HepG2 (cell line): ENCODE results near the gene MBNL3. TPM values are rescaled to one million over a fixed set of nuclear protein-coding genes. Genes with fewer than 3 reads are reported as not detected.

ENCODE experiments used
- ATAC-seq: fragments of 200-7000 bp; cut with Tn5 transposase; 3 replicates; pipeline ENCODE4 v1.9.1; 2020; ENCODE audit warnings: mild to moderate bottlenecking, moderate library complexity
- BruUV-seq: library from RNA; stranded (reverse); fragments of 400-500 nt; replicated peaks from 2 replicates; lab custom pipeline; 2021; lab: Mats Ljungman, UMichigan
- CTCF ChIA-PET: fragments of 300-600 bp; formaldehyde crosslinking; extraction: SDS; loops from one replicate; lab custom pipeline; 2021; ENCODE audit warnings: low total read pairs, inconsistent platforms, low intra/inter-chr PET ratio; lab: Yijun Ruan, JAX
- POLR2A ChIA-PET: fragments of 350-600 bp; sonication (Branson Sonifier 250); formaldehyde crosslinking; loops from one replicate; lab custom pipeline; 2020; ENCODE audit warnings: antibody characterized with exemption, inconsistent platforms; lab: Yijun Ruan, JAX
- DNase-seq: peaks from one replicate; pipeline ENCODE4 v3.0.0-alpha.2; 2015; ENCODE audit warnings: low spot score
- FAIRE-seq: peaks from 3 replicates; lab custom pipeline; 2011; peaks lifted over from hg19 to GRCh38; lab: Jason Lieb, UNC
- H2AFZ ChIP-seq: one replicate; pipeline ENCODE4 v1.6.1; 2011; ENCODE audit warnings: low read length, inconsistent platforms
- H3K27ac ChIP-seq: fragments of 300-600 bp; 3 replicates; pipeline ENCODE4 v1.8.0; 2011; ENCODE audit warnings: mixed run types, mild to moderate bottlenecking, mixed read lengths, low read length, inconsistent platforms; ENCODE audit not compliant: insufficient read depth; ENCODE audit errors: extremely low read length
- H3K27me3 ChIP-seq, 2 experiments: fragments of 200-600 bp in 1 of 2; 2 replicates in 1 of 2; 3 replicates in 1 of 2; pipeline versions ENCODE4 v1.6.0 to v1.8.0; 2011; ENCODE audit warnings: low read length in 2 of 2, mild to moderate bottlenecking in 2 of 2, moderate library complexity in 2 of 2, inconsistent platforms in 1 of 2; ENCODE audit not compliant: insufficient read depth in 2 of 2, control insufficient read depth in 1 of 2
- H3K36me3 ChIP-seq, 2 experiments: fragments of 200-600 bp in 1 of 2; replicated peaks in 1 of 2; 2 replicates in 1 of 2; 3 replicates in 1 of 2; pipeline versions ENCODE4 v1.5.1 to v1.8.0; 2011; ENCODE audit warnings: low read length in 2 of 2, inconsistent platforms in 1 of 2; ENCODE audit not compliant: insufficient read depth in 2 of 2, control insufficient read depth in 1 of 2
- H3K4me1 ChIP-seq: 2 replicates; pipeline ENCODE4 v1.5.1; 2012; ENCODE audit warnings: low read length, inconsistent platforms; ENCODE audit not compliant: insufficient read depth
- H3K4me2 ChIP-seq: 2 replicates; pipeline ENCODE4 v1.6.0; 2011; ENCODE audit warnings: low read depth, low read length, inconsistent platforms
- H3K4me3 ChIP-seq, 3 experiments: fragments of 200-600 bp in 1 of 3; sonication (generic), shearing (Covaris generic) in 1 of 3; replicated peaks in 1 of 3; 2 replicates each; pipeline ENCODE4 v1.5.1; 2011 to 2016; ENCODE audit warnings: low read length in 3 of 3, inconsistent platforms in 2 of 3, low read depth in 2 of 3, mild to moderate bottlenecking in 2 of 3, control low read depth in 1 of 3, mixed read lengths in 1 of 3; ENCODE audit not compliant: insufficient read depth in 1 of 3
- H3K79me2 ChIP-seq: one replicate; pipeline ENCODE4 v1.6.1; 2011; ENCODE audit warnings: low read length, inconsistent platforms; ENCODE audit not compliant: insufficient read depth
- H3K9ac ChIP-seq: 2 replicates; pipeline ENCODE4 v1.6.0; 2011; ENCODE audit warnings: mild to moderate bottlenecking, low read depth, low read length, inconsistent platforms; ENCODE audit not compliant: insufficient read depth
- H3K9me3 ChIP-seq: 2 replicates; pipeline ENCODE4 v1.5.1; 2012; ENCODE audit warnings: mild to moderate bottlenecking, low read length
- H4K20me1 ChIP-seq: 2 replicates; pipeline ENCODE4 v1.6.0; 2011; ENCODE audit warnings: inconsistent platforms, mild to moderate bottlenecking, low read length, moderate library complexity; ENCODE audit not compliant: insufficient read depth
- ATF7-NPFF ChIP-seq: sonication (generic); formaldehyde crosslinking; IDR thresholded peaks from 2 replicates; pipeline ENCODE4 v1.8.1; 2023; ENCODE audit warnings: mild to moderate bottlenecking, low read depth, missing genetic modification reagents, moderate library complexity
- IRX3 ChIP-seq: sonication (generic); formaldehyde crosslinking; IDR thresholded peaks from 2 replicates; pipeline ENCODE4 v1.8.1; 2023; ENCODE audit warnings: mild to moderate bottlenecking, low read depth, missing genetic modification reagents, borderline replicate concordance
- MED1 ChIP-seq: sonication (generic); formaldehyde crosslinking; IDR thresholded peaks from 2 replicates; pipeline ENCODE4 v1.4.0; 2020; ENCODE audit warnings: missing genetic modification reagents
- PHF20 ChIP-seq: sonication (generic); formaldehyde crosslinking; IDR thresholded peaks from 2 replicates; pipeline ENCODE4 v1.5.0; 2020; ENCODE audit warnings: mild to moderate bottlenecking, missing genetic modification reagents
- RFXANK ChIP-seq: IDR thresholded peaks from 2 replicates; pipeline ENCODE4 v1.6.1; 2016
- SRF ChIP-seq: IDR thresholded peaks from 2 replicates; pipeline ENCODE4 v1.6.1; 2011; ENCODE audit warnings: mild to moderate bottlenecking, low read depth, low read length, moderate library complexity
- ZNF484 ChIP-seq: sonication (generic); formaldehyde crosslinking; IDR thresholded peaks from 2 replicates; pipeline ENCODE4 v1.5.1; 2020; ENCODE audit warnings: mild to moderate bottlenecking, low read depth, missing genetic modification reagents, borderline replicate concordance
- ZNF678 ChIP-seq: sonication (generic); formaldehyde crosslinking; IDR thresholded peaks from 2 replicates; pipeline ENCODE4 v1.4.0; 2020; ENCODE audit warnings: mild to moderate bottlenecking, missing genetic modification reagents
- ZNF773 ChIP-seq: sonication (generic); formaldehyde crosslinking; IDR thresholded peaks from 2 replicates; pipeline ENCODE4 v1.4.0; 2020; ENCODE audit warnings: missing genetic modification reagents, borderline replicate concordance
- WGBS: methylation state at CpG from one replicate; pipeline ENCODE4 v1.1.6; 2017; ENCODE audit warnings: low lambda C conversion rate; 5-methylcytosine and 5-hydroxymethylcytosine counted together
- in situ Hi-C: cut with HindIII; loops from 2 replicates; pipeline ENCODE4 v1.10.0; 2017; ENCODE audit warnings: low pct_unique_long_range_greater_than_20kb; ENCODE audit not compliant: extremely low pct_ligation_motif_present
- intact Hi-C: fragments of 100-400 bp; cut with micrococcal nuclease; formaldehyde crosslinking; loops from one replicate; pipeline ENCODE4 v1.10.0; 2022; ENCODE audit not compliant: unreplicated experiment
- polyA plus RNA-seq, 8 experiments: library from polyadenylated mRNA; depleted of rRNA in 3 of 8; stranded (reverse) in 7 of 8; unstranded in 1 of 8; fragments of >200 nt; fragmentation: Illumina TruSeq in 4 of 8; extraction: Trizol in 4 of 8; gene quantifications; 2 replicates each; pipeline versions ENCODE4 v1.2.1 to v1.2.3, GENCODE V29; 2011 to 2016; ENCODE audit warnings: low read depth in 4 of 8, missing spikeins in 1 of 8, mixed read lengths in 1 of 8; ENCODE audit not compliant: insufficient read depth in 1 of 8
- total RNA-seq, 5 experiments: library from RNA; depleted of rRNA; stranded (reverse); fragments of >200 nt; fragmentation: Illumina TruSeq; extraction: Trizol; gene quantifications; 2 replicates each; pipeline ENCODE4 v1.2.3, GENCODE V29; 2016; ENCODE audit warnings: low read depth in 1 of 5
- TF ChIP-seq, protein P1 (sequence below): sonication (generic); formaldehyde crosslinking; IDR thresholded peaks from 2 replicates; pipeline ENCODE4 v1.4.0; 2020; ENCODE audit warnings: missing genetic modification reagents
- TF ChIP-seq, protein P2 (sequence below): sonication (generic); formaldehyde crosslinking; conservative IDR thresholded peaks from 2 replicates; pipeline ENCODE4 v1.4.0; 2020; ENCODE audit warnings: mild to moderate bottlenecking, missing genetic modification reagents, moderate library complexity
- TF ChIP-seq, protein P3 (sequence below): sonication (generic); formaldehyde crosslinking; IDR thresholded peaks from 2 replicates; pipeline ENCODE4 v1.8.1; 2023; ENCODE audit warnings: mild to moderate bottlenecking, missing genetic modification reagents

Gene MBNL3
- total and polyA plus RNA-seq, 2 of the 13 experiments (the other 11 are each of a cell fraction or from before 2014, with no cell fraction given): 155 to 257 TPM

DNA sequence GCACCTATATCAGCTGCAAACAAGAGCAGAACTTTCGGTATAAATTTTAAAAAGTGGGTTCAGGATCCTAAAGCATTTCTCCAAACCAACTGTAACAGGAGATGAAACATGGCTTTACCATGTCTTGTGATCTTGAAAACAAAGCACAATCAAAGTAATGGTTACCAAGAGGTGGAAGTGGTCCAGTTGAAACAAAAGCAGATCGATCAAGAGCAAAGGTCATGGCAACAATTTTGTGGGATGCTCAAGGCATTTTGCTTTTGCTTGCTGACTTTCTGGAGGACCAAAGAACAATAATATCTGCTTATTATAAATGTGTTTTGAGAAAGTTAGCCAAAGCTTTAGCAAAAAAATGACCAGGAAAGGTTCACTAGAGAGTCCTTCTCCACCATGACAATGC, 152.7 kb downstream of the MBNL3 start:
- H3K9ac ChIP-seq: no peak overlapping the region
- no peaks in the 10 kb centered on the region for H3K36me3 ChIP-seq
- in situ Hi-C loops (no loop called here), intact Hi-C loops (no loop called here)
- no TSS peak for BruUV-seq
- CTCF ChIA-PET: no interaction called here
- no peak overlapping the region for H3K4me2 ChIP-seq
- H3K4me3 ChIP-seq: no peak overlapping the region
- no peaks in the 10 kb centered on the region for H3K9me3 ChIP-seq
- H4K20me1 ChIP-seq: no peaks in the 10 kb centered on the region
- ATAC-seq (no peak), FAIRE-seq (peak; percentile 47), DNase-seq (peak; percentile 25)
- H2AFZ ChIP-seq: no peak overlapping the region
- H3K27me3 ChIP-seq: no peaks in the 10 kb centered on the region
- WGBS: 93% methylated on average over 2 of the region's 2 CpGs
- H3K27ac ChIP-seq: no peak overlapping the region
- peaks cover 43% of the 10 kb centered on the region for H3K4me1 ChIP-seq
- H3K79me2 ChIP-seq: no peaks in the 10 kb centered on the region
- POLR2A ChIA-PET: no interaction called here
- TF ChIP-seq PHF20 (CRISPR knock-in tag): no peak
- no peak for TF ChIP-seq ZNF484 (CRISPR knock-in tag)
- no peak for TF ChIP-seq RFXANK (CRISPR knock-in tag)
- TF ChIP-seq, protein P1, sequence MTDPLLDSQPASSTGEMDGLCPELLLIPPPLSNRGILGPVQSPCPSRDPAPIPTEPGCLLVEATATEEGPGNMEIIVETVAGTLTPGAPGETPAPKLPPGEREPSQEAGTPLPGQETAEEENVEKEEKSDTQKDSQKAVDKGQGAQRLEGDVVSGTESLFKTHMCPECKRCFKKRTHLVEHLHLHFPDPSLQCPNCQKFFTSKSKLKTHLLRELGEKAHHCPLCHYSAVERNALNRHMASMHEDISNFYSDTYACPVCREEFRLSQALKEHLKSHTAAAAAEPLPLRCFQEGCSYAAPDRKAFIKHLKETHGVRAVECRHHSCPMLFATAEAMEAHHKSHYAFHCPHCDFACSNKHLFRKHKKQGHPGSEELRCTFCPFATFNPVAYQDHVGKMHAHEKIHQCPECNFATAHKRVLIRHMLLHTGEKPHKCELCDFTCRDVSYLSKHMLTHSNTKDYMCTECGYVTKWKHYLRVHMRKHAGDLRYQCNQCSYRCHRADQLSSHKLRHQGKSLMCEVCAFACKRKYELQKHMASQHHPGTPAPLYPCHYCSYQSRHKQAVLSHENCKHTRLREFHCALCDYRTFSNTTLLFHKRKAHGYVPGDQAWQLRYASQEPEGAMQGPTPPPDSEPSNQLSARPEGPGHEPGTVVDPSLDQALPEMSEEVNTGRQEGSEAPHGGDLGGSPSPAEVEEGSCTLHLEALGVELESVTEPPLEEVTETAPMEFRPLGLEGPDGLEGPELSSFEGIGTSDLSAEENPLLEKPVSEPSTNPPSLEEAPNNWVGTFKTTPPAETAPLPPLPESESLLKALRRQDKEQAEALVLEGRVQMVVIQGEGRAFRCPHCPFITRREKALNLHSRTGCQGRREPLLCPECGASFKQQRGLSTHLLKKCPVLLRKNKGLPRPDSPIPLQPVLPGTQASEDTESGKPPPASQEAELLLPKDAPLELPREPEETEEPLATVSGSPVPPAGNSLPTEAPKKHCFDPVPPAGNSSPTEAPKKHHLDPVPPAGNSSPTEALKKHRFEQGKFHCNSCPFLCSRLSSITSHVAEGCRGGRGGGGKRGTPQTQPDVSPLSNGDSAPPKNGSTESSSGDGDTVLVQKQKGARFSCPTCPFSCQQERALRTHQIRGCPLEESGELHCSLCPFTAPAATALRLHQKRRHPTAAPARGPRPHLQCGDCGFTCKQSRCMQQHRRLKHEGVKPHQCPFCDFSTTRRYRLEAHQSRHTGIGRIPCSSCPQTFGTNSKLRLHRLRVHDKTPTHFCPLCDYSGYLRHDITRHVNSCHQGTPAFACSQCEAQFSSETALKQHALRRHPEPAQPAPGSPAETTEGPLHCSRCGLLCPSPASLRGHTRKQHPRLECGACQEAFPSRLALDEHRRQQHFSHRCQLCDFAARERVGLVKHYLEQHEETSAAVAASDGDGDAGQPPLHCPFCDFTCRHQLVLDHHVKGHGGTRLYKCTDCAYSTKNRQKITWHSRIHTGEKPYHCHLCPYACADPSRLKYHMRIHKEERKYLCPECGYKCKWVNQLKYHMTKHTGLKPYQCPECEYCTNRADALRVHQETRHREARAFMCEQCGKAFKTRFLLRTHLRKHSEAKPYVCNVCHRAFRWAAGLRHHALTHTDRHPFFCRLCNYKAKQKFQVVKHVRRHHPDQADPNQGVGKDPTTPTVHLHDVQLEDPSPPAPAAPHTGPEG (CRISPR knock-in tag): no peak
- TF ChIP-seq, protein P2, sequence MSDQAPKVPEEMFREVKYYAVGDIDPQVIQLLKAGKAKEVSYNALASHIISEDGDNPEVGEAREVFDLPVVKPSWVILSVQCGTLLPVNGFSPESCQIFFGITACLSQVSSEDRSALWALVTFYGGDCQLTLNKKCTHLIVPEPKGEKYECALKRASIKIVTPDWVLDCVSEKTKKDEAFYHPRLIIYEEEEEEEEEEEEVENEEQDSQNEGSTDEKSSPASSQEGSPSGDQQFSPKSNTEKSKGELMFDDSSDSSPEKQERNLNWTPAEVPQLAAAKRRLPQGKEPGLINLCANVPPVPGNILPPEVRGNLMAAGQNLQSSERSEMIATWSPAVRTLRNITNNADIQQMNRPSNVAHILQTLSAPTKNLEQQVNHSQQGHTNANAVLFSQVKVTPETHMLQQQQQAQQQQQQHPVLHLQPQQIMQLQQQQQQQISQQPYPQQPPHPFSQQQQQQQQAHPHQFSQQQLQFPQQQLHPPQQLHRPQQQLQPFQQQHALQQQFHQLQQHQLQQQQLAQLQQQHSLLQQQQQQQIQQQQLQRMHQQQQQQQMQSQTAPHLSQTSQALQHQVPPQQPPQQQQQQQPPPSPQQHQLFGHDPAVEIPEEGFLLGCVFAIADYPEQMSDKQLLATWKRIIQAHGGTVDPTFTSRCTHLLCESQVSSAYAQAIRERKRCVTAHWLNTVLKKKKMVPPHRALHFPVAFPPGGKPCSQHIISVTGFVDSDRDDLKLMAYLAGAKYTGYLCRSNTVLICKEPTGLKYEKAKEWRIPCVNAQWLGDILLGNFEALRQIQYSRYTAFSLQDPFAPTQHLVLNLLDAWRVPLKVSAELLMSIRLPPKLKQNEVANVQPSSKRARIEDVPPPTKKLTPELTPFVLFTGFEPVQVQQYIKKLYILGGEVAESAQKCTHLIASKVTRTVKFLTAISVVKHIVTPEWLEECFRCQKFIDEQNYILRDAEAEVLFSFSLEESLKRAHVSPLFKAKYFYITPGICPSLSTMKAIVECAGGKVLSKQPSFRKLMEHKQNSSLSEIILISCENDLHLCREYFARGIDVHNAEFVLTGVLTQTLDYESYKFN (CRISPR knock-in tag): no peak
- TF ChIP-seq ZNF773 (CRISPR knock-in tag): no peak
- 0 out of 2 replicates have a peak, but pooled peaks have one; percentile 22 for TF ChIP-seq MED1 (CRISPR knock-in tag)
- no peak for TF ChIP-seq ZNF678 (CRISPR knock-in tag)
- TF ChIP-seq ATF7-NPFF (CRISPR knock-in tag): no peak
- no peak for TF ChIP-seq SRF
- no peak for TF ChIP-seq IRX3
- TF ChIP-seq, protein P3, sequence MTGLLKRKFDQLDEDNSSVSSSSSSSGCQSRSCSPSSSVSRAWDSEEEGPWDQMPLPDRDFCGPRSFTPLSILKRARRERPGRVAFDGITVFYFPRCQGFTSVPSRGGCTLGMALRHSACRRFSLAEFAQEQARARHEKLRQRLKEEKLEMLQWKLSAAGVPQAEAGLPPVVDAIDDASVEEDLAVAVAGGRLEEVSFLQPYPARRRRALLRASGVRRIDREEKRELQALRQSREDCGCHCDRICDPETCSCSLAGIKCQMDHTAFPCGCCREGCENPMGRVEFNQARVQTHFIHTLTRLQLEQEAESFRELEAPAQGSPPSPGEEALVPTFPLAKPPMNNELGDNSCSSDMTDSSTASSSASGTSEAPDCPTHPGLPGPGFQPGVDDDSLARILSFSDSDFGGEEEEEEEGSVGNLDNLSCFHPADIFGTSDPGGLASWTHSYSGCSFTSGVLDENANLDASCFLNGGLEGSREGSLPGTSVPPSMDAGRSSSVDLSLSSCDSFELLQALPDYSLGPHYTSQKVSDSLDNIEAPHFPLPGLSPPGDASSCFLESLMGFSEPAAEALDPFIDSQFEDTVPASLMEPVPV (CRISPR knock-in tag): no peak
